HG02840 (cell line): ENCODE measurements around the gene ARAP1.

ENCODE experiments used
- ATAC-seq: cut with Tn5 transposase; IDR thresholded peaks from one replicate; pipeline ENCODE4 v1.9.1; 2021; ENCODE audit warnings: mild to moderate bottlenecking, moderate library complexity, moderate number of reproducible peaks; ENCODE audit not compliant: unreplicated experiment, low FRiP score

The ARAP1 gene

DNA sequence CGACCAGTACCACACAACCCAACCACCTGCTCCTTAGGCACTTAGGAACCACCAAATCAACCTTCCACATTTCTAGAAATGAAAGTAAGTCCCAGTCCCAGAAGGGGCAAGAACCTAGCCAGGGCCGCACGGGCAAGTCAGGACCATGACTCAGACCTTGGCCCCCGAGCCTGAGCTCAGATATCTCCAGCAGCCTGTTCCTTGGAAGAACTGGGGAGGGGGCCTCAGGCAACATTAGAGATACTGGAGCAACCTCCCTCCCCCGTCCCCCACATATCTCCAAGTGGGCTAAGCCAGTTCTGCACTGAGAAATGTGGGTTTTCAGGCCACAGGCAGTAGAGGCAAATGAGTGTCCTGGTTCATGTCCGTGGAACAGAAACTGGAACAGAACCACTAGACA is 7.7 kb downstream of the ARAP1 start:
- no peak for ATAC-seq

DNA sequence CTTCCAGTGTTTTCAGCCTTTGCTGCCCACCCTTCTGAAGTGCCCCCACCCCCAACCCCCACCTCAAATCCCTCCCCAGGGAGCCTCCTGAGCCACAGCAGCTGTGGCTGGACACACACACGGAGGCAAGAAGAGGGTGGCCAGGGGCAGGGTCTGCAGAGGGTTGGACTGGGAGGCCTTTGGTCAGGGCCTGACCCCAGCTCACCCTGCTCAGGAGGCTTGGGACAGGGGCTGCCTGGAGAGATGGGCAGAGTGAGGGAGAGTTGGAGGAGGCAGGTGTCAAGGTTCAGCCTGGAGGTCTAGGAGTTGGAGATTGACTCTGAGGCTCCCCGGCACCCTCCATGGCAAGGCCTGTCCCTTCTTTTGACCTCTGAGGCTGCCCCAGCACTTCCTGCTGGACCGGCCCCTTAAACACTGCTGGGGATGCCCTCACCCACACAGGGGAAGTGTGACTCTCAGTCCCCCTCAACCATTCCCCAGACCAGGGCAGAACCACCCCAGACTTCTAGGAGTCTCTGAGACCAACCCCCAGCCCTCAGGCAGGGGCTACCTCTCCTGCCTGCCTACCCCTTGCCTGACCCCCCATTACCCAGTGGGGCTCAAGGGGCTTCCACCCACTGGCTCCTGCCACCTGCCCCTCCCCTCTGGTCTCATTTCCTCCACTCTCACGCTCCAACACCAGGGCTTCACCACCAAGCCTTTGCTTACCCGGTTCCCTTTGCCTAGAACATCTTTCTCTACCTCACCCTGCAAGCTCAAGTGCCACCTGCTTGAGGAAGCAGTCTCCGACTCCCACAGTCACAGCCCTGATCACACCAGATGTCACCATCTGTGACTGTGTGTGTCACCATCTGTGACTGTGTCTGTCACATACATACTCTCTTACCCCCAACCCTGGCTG is 8.6 kb downstream of the ARAP1 start:
- ATAC-seq, result no peak

- no peak for ATAC-seq
These were observed 9.5 kb downstream of the ARAP1 start for GRCh38 chr11:72742513-72743320.

GRCh38 chr11:72741849-72742512 is 10.2 kb downstream of the ARAP1 start:
- no peak for ATAC-seq

DNA sequence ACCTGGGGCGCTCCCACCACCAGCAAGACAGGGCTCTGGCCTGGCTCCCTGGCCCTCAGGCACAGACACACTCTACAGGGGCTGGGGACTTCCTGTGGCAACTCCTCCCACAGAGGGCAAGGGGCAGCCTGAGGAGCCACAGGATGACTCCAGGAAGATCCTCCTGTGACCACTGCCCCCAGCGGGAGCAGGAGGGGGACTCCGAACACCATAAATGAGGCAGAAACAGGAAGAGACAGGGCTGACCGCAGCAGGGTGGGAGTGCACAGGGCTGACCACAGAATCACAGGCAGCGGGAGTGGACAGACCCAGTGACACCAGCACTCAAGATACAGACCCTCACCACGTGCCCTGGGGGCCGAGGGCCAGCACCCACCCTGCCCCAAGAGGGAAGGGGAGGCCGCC is 10.8 kb downstream of the ARAP1 start:
- ATAC-seq, result no peak

DNA sequence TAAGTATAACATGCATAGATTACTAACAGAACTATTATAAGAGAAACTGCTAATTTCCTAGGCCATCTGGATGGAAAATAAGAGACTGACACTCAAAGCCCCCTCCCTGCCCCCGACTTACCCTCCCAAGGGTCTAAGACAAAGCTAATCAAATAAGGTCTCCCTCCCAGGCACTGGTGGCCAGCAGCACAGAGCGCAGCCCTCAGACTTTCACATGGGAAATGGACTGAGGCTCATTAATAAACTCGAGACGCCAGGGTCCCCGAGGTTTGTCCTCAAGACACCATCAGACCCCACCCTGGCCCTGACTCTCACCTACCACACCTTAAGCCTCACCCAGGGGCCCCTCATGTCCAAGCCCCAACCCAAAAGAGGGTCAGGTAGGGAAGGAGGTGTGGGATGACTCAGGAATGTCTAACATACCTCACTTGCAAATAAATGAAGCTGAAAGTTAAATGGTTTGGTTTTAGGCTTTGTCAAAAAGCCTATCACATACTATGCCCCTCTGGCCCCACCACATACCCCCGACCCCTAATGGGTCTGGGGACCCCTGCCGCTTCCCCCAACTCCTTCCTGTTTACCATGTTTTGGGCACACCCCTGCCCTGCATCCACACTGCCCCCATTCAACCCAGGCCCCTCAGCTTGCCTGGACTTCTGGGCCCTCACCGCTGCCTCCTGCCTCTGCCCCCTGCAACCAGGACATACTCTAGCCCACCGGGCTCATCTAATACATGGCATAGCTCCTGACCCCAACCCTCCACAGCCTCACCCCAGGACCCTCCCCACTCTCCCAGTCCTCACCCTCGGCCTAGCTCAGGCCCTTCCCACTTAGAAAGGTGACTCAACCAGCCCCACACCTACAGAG is 11.4 kb downstream of the ARAP1 start:
- no peak for ATAC-seq

- no peak for ATAC-seq
These were observed 12.2 kb downstream of the ARAP1 start for GRCh38 chr11:72740060-72740424.

- no peak for ATAC-seq
These were observed 12.8 kb downstream of the ARAP1 start for GRCh38 chr11:72739240-72740059.

- peak; percentile 39 for ATAC-seq
These were observed 13.7 kb downstream of the ARAP1 start for GRCh38 chr11:72738199-72739141.

DNA sequence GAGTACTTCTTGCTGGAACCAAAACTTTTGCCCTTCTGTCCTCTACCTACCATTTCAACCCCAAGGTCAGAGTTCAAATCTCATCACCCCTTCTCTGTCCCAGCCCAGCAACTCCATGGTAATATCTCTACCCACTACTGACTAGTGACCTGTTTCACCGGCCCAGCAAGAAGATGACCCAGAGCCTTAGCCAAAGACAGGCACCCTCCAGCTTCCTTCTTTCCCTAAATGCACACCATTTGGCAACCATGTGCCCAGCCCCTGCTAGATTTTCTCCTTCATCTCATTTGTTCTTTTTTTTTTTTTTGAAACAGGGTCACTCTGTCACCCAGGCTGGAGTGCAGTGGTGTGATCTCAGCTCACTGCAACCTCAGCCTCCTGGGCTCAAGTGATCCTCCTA is 14.9 kb downstream of the ARAP1 start:
- no peak for ATAC-seq

GRCh38 chr11:72736452-72737069 is 15.6 kb downstream of the ARAP1 start:
- no peak for ATAC-seq

GRCh38 chr11:72735495-72736027 is 16.6 kb downstream of the ARAP1 start:
- no peak for ATAC-seq

GRCh38 chr11:72732329-72732728 is 19.9 kb downstream of the ARAP1 start:
- ATAC-seq, result no peak

- ATAC-seq, result no peak
These were observed 21.5 kb downstream of the ARAP1 start for GRCh38 chr11:72730737-72731136.

- ATAC-seq, result no peak
These were observed 22.0 kb downstream of the ARAP1 start for GRCh38 chr11:72730243-72730642.

- ATAC-seq, result no peak
These were observed 24.7 kb downstream of the ARAP1 start for GRCh38 chr11:72727521-72727920.
